NCI-H2107 treated with DMSO at 0.1 percent for 48 hours (cell line): Measurements from ENCODE around the gene ST6GALNAC5.
"Not testable (repeated sequence)": the region's sequence is repeated elsewhere in the genome, so short reads cannot be mapped to it uniquely, and the experiment has no call there.

Experiments
- DNase-seq: peaks from one replicate; lab custom pipeline; 2025; ENCODE audit not compliant: unreplicated experiment; lab: John Stamatoyannopoulos, UW

The ST6GALNAC5 gene

GRCh38 chr1:76867342-76868130 is at the start of gene ST6GALNAC5:
Gene ST6GALNAC5 (plus strand): TSS chr1:76867480.
- DNase-seq: peak; percentile 58

GRCh38 chr1:76820028-76820427 is 47.3 kb upstream of the ST6GALNAC5 start:
- DNase-seq: no peak

GRCh38 chr1:76822961-76823360 is 44.3 kb upstream of the ST6GALNAC5 start:
- not testable (repeated sequence) for DNase-seq

GRCh38 chr1:76824106-76824505 is 43.2 kb upstream of the ST6GALNAC5 start:
- no peak for DNase-seq

- no peak for DNase-seq
Observed at GRCh38 chr1:76826072-76826845, 41.0 kb upstream of the ST6GALNAC5 start.

- DNase-seq: no peak
Observed at GRCh38 chr1:76827066-76827465, 40.2 kb upstream of the ST6GALNAC5 start.

- DNase-seq: no peak
Observed at GRCh38 chr1:76830373-76830772, 36.9 kb upstream of the ST6GALNAC5 start.

- DNase-seq: no peak
Observed at GRCh38 chr1:76832521-76832920, 34.8 kb upstream of the ST6GALNAC5 start.

- DNase-seq: no peak
Observed at GRCh38 chr1:76833151-76833550, 34.1 kb upstream of the ST6GALNAC5 start.

- DNase-seq: no peak
Observed at GRCh38 chr1:76833856-76834255, 33.4 kb upstream of the ST6GALNAC5 start.

GRCh38 chr1:76835203-76835602 is 32.1 kb upstream of the ST6GALNAC5 start:
- no peak for DNase-seq

- no peak for DNase-seq
Observed at GRCh38 chr1:76840278-76840677, 27.0 kb upstream of the ST6GALNAC5 start.

- no peak for DNase-seq
Observed at GRCh38 chr1:76841460-76841859, 25.8 kb upstream of the ST6GALNAC5 start.

- no peak for DNase-seq
Observed at GRCh38 chr1:76843821-76844464, 23.3 kb upstream of the ST6GALNAC5 start.

GRCh38 chr1:76854255-76854654 is 13.0 kb upstream of the ST6GALNAC5 start:
- no peak for DNase-seq

GRCh38 chr1:76856104-76856503 is 11.2 kb upstream of the ST6GALNAC5 start:
- DNase-seq: no peak

GRCh38 chr1:76857138-76857537 is 10.1 kb upstream of the ST6GALNAC5 start:
- DNase-seq: no peak

GRCh38 chr1:76857973-76858372 is 9.3 kb upstream of the ST6GALNAC5 start:
- peak; percentile 21 for DNase-seq

- no peak for DNase-seq
Observed at GRCh38 chr1:76861149-76861548, 6.1 kb upstream of the ST6GALNAC5 start.

- DNase-seq: no peak
Observed at GRCh38 chr1:76862447-76862846, 4.8 kb upstream of the ST6GALNAC5 start.

- DNase-seq: no peak
Observed at GRCh38 chr1:76864383-76864782, 2.9 kb upstream of the ST6GALNAC5 start.
